NCI-H2171 (cell line): Measurements from ENCODE around the gene BPI.
"Not testable (repeated sequence)": the region's sequence is repeated elsewhere in the genome, so short reads cannot be mapped to it uniquely, and the experiment has no call there.

Experiments used
- DNase-seq: peaks from one replicate; lab custom pipeline; 2025; lab: John Stamatoyannopoulos, UW

BPI gene

DNA sequence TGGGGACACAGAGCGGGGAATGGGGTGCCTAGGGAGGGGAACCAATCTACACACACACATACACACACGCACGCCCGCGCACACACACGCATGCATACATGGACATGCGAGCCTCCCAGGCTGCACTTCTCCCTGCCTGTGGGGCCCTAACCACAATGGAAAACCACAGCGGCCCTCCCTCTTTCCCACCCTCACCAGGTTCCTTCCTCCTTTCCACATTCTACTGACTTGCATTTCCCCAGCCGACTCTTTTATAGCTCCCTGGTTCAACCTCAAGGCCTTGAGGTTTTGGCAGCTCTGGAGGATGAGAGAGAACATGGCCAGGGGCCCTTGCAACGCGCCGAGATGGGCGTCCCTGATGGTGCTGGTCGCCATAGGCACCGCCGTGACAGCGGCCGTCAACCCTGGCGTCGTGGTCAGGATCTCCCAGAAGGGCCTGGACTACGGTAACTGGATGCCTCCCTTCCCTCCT is at the start of gene BPI:
TSS of gene BPI (plus strand) at position 249 of the 472 bp plus-strand sequence. CDS start at position 317, 68 bp downstream.
- no peak for DNase-seq

DNA sequence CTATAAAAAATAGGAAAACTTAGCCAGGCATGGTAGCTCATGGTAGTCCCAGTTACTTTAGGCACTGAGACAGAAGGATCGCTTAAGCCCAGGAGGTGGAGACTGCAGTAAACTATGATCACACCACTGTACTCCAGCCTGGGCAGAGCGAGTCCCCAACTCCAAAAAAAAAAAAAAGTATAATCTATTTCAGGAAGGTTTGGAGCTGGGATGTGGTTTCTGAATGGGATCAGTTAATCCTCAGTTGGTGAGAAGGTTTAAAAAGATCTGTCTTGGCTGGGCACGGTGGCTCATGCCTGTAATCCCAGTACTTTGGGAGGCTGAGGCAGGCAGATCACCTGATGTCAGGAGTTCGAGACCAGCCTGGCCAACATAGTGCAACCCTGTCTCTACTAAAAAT is 49.3 kb upstream of the BPI start:
- DNase-seq, result not testable (repeated sequence)

DNA sequence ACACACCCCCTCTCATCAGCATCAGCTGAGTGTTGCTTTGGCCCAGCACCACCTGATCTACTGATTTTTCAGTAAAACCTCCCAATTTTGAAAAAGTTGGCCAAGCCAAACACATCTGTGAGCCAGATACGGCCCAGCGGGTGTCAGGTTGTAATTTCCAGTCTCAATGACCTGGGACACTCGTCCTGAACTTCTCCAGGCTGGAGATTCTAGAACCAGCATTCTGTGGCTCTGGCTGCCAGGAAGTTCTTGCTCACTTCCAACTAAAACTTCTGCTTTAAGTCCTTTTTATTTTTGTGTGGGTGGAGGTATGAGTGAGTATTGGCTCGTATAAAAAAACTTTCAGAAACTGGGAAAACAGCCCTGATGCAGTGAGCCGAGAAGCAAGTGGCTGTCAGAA is 48.6 kb upstream of the BPI start:
- DNase-seq, result no peak

DNA sequence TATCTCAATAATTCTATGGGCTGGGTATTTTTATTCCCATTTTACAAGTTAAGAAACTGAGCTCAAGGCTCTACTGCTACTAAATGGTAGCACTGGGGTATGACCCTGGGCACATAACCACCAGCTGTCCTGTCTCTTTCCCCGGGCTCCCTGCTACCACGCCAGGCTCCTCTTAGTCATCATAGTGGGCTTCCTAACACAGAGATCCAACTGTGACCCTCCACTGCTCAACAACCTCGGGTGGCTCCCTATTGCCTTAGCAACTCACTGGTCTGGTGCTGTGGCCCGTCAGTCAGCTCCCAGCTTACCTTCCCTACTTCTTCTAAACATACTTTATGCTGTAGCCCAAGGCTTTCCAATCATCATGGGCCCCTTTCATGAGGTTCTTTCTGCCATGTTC is 47.9 kb upstream of the BPI start:
- no peak for DNase-seq

DNA sequence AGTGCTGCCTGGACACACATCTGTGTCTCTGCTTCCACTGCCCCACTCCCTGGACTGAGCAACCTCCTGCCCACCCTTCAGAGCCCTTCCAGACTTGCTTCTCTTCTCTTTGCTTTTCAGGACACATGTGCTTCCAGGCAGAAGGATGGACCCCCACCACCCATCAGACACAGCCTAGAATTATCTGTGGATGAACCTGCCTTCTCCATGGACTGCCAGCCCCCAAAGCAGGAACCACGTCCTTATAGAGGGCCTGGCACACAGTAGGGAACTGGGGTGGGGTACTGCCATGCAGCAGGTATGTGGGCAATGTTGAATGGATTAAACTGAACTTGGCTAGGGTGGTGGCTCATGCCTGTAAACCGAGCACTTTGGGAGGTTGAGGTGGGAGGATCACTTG is 47.0 kb upstream of the BPI start:
- no peak for DNase-seq

DNA sequence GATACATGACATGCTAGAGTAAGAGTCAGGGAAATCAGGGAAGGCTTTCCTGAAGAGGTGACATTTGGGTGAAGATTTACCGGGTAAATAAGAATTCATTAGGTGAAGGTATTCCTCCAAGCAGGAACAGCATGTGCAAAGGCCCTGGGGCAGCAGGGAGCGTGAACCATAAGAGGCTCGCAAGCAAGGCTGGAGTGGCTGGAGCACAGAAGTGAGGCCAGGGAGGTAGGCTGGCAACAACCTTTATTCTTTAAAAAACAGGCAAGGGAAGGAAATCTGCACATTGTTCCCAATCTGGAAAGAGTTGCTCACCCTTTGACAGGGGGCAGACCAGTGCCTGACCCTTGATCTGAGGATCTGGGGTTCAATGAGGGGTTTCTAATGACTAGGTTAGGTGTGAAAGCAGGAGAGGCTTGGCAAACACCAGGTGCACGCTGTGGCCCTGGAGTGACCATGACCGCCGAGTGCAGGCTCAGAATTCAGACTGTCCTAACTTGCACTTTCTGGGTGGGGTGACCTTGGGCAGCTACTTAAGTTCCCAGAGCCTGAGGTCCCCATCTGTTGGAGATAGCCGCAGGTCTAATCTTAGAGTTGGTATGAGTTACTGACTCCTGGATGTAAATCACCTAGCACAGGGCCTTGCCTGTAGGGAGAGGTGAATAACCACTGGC is 45.3 kb upstream of the BPI start:
- no peak for DNase-seq

DNA sequence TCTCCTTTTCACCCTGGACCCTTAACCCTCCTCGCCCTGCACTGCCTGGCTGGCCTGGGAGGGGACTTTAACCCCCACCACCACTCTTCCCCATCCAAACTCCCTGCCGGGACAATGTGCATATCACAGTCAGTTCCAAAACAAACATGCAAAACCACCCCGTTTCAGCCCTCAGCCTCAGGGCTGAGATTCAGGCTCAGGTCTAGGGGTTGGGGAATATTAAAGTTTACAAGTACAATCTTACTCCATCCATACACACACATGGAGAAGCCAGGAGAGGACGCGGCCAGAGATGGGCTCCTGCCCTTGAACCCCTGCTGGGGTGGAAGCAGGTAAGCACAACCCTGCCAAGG is 44.0 kb upstream of the BPI start:
- DNase-seq, result no peak

DNA sequence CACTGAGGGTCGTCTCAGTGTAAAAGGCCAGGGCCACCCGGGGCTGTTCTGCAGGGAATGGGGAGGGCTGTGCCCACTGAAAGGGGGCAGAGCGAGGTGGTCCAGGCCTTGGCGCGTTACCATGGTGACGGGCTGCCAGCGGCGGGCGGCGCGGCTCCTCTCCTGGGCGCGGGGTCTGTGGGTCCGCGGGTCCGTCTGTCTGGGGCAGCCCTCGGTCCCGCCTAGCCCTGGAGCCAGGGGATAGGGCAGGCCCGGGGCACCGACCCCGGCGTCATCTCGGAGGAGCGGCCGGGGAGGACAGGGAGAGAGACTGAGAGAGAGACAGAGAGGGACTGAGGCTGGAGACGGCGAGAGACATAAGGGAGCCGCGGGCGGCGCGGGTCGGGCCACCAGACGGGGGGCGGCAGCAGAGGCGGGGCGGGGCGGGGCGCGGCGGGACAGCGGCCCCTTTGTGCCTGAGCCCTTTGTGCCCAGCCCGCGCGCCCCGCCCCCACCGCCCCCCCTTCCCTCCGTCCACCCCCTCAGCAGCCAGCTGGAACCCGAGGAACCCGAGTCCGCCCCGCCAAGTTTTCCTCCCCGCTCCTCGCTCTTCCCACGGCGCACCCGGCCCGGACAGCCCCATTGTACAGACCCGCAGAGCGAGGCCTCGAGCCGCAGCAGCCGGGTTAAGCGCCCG is 43.4 kb upstream of the BPI start, which contains the start of gene KIAA1755:
TSS of gene KIAA1755 (minus strand) at position 358 of the 676 bp plus-strand sequence. CDS start at position 123, 235 bp downstream.
- no peak for DNase-seq

DNA sequence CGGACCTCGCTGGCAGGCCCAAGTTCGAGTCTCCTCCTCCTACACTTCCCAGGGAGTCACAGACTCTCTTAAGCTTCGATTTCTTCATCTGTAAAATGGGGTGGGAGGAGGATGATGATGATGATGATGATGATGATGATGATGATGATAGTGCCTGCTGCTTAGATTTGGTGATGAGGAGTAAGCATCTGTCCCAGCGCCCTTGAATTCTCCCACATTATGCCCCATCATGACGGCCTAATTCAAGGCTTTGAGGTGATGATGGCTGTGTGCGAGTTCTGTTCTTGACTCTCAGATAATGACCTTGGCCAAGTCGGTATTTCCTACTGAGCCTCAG is 42.9 kb upstream of the BPI start:
- no peak for DNase-seq

DNA sequence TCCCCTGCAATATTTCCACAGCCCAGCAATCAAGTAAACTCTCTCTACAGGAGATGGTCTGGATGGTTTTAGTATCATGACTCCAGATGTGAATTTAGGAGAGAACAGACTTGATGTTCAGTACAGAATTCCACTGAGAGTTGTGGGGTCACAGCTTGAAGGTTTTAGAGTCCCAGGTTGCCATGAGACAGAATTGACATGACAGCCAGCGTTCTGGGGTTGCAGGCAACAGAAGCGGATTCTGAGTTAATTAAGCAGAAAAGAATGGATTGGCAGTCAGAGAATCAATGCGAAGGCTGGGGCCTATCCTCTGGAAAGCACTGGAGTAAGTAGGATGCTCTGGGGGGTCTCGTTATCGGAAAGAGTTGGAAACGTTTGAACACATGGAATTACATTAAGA is 41.0 kb upstream of the BPI start:
- DNase-seq, result no peak

DNA sequence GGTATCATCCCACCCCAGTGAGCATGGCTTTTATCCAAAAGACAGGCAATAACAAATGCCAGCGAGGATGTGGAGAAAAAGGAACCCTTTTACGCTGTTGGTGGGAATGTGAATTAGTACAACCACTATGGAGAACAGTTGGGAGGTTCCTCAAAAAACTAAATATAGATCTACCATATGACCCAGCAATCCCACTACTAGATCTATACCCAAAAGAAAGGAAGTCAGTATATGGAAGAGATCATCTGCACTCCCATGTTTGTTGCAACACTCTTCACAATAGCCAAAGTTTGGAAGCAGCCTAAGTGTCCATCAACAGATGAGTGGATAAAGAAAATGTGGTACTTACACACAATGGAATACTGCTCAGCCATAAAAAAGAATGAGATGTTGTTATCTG is 37.5 kb upstream of the BPI start:
- no peak for DNase-seq

DNA sequence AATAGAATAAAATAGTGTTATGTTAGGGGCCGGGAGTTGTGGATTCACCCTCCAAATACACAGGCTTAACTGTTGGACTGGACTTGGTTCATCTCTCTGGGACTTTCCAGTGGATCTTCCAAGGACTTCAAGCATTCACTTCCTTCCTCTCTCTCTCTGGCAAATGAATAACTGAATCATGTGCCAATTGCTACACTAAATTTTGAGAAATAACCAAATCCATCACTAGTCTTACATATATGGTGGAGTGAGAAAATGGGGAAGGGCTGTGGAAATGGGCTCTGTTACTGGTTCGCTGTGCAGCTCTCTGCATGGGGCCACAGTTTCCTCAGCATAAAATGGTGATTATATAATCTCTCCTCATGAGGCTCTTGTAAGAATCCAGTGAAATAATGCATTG is 36.7 kb upstream of the BPI start:
- DNase-seq, result no peak

DNA sequence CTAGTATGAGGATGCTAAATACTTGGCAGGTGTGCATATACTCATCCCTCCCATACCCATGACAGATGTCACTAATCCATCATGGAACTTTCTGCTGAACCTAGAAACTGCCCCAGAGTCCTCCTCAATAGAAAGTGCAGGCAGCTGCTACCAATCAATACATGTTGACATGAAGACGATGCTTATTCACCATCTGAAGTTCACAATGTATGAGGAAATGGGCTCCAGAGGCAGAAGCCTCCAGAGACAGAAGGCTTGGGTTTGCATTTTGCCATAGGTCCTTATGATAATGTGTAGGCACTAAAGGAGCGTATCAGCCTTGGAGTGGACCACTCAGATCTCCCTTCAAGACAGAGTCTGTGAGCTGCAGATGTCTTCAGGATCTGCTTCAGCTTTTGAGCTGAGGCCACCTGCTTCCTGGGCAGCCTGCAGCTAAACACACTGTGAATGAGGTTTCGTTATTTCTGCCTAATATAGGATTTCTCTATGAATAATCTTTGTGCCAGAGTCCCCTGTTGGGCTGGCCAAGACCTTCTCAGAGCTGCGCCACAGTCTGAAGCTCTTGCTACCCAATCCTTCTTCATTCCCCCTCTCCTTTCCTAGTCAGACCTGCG is 35.9 kb upstream of the BPI start:
- no peak for DNase-seq

DNA sequence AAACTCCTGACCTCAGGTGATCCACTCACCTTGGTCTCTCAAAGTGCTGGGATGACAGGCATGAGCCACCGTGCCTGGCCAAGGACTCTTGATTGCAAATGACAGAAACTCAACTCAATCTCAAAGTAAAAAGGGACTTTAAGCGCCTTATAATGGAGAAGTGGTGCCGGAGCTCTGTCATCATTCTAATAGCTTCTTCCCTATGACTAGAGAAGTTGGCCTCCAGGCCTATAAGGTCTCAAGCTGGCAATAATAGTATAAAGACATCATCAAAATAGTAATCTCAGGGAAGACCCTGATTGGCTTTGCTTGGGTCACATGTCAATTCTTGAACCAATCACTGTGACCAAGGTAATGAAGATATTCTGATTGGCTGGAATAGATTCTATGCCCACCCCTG is 34.9 kb upstream of the BPI start:
- DNase-seq, result no peak

DNA sequence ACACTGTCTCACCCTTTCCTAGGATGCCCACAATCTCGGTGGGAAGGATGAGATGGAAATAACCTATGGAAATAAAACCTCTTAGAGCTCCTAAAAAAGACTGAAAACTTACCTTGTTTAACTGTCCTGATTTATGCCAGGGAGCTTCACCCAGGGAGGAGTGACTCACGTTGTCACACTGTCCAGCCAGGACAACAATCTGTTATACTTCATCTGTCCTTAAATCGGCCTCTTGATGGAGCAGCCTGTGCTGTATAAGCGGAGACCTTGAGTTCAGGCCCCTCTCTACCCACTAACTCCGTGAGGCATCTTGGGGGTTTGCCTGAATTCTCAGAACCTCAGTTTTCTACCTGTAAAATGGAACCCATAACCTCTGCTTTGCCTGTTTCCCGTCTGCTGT is 34.2 kb upstream of the BPI start:
- no peak for DNase-seq

DNA sequence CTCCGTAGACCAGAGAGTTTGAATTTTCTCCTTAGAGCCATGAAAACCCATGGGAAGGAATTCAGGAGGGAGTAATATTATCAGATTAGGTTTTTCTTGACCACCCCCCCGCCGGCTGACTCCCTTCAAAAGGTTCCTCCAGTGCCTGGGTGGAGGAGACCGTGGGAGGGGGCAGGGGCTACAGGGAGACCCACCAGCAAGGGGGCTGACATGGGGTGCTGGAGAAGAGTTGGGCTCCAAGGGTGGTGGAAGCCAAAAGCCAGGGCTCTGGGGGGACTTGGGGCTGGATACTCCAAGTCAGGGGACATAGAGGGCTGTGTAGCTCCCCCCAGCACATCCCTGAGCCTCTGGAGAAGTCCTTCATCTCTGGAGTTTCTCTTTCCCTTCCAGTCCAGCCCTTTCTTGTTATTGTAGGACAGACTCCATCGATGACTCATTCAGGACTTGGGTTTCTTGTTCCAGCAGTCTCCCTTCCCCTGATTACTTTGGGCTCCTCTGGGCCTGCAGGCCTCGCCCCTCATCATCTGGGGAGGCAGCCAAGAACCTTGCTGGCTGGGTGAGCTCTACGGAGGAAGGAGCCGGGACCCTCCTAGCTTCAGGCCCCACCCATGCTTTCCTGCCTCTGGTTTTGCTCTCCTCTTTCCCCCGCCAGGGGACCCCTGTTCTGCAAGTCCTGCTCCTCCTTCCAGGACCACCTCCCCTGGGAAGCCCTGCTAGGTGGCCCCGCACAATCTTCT is 32.9 kb upstream of the BPI start:
- DNase-seq, result no peak

DNA sequence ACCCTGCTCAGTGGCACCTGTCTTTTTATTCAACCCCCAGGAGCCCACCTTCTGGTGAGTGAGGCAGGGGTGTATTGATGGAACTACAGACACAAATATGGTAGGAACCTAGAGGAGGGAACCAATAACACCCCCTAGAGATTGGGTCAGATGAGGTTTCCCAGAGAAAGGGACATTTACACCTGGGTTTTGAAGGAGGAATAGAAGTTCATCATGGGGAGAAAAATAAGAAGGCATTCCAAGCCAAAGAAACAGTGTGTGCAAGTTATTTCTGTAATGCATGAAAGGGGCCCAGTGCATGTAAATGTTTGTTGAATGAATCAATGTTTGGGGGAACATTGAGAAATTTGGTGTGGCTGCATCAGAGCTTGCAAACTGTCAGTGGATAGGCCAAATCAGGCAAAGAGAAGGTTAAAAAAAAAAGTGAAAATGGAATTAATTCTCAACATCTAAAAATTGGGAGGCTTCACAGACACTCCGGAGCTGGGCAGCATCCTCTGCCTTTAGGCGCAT is 32.3 kb upstream of the BPI start:
- no peak for DNase-seq

DNA sequence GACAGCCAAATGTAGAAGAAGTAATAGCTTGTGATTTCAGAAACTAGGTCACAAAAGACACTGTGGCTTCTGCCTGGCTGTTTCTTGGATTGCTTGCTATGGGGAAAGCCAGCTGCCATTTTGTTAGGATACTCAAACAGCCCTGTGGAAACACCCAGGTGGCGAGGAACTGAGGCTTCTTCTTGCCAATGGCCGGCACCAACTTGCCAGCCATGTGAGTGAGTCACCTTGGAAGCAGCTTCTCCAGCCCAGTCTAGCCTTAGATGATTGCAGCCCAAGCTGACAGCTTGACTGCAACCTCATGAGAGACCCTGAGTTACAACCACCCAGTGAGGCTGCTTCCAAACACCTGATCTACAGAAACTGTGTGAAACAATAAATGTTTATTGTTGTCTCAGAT is 31.6 kb upstream of the BPI start:
- DNase-seq, result no peak

DNA sequence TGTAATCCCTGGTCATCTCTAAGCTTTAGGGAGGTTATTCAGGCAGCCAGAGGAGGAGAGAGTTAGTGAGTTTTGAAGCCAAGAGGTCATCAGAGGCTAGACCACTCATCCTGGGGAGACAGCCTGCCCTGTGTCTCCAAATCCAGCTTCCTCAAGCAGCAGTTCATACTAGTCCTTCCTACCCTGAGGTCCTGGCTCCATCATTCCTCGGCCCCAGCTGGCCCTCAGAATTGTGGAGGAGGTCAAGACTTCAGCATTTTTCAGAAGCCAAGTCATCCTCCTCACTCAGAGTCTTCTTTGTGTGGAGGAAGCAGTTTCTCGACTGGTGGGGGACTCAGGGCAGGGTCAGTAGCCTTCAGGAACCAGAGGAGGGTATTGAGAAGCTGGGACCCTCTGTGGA is 31.0 kb upstream of the BPI start:
- DNase-seq, result no peak

DNA sequence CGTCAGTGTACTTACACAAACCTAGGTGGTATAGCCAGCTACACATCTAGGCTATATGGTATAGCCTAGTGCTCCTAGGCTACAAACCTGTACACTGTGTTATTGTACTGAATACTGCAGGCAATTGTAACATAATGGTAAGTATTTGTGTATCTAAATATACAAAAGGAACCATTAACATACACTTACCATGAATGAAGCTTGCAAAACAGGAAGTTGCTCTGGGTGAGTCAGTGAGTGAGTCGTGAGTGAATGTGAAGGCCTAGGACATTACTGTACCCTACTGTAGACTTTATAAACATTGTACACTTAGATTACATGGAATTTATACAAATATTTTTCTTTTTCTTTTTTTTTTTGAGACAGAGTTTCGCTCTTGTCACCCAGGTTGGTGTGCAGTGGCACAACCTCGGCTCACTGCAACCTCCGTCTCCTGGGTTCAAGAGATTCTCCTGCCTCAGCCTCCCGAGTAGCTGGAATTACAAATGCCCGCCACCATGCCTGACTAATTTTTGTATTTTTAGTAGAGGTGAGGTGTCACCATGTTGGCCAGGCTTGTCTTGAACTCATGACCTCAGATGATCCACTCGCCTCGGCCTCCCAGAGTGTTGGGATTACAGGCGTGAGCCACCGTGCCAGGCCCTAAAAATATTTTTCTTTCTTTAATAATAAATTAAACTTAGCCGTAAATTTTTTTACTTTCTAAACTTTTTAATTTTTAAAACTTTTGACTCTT is 28.0 kb upstream of the BPI start:
- no peak for DNase-seq

DNA sequence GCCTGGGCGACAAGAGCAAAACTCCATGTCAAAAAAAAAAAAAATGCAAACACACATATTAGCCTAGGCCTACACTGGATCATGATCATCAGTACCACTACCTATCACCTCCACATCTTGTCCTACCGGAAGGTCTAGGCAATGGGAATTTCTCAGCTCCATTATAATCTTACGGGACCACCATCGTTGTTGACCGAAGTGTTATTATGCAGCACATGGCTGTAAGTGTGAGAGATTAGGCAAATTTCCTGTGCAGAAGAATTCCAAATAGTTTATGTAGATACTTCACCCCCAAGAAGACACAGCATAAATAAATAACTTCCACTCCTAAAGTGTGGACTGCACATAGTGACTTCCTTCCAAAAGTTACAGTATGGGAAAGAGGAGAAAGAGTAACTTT is 26.7 kb upstream of the BPI start:
- DNase-seq, result no peak

DNA sequence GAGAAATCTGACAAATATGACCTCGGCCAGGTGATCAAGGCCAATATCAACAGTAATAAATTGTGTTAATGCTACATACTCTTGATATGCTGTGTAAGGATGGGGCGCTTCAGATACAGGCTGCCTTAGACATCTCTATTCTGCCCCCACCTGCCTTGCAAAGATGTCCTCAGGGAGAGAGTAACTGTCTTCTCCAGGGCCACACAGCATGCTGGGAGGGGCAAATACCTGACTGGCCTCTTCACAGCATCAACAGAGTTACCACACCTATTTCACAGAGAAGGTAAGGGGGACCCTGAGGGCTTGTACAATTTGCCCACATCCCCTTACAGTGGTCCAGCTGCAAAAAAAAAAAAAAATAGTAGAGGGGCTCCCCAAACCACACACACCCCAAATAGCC is 26.3 kb upstream of the BPI start:
- DNase-seq, result no peak
